ENCODE data around the gene PPP4C. TPM values are rescaled to one million over a fixed set of nuclear protein-coding genes. Genes with fewer than 3 reads are reported as not detected.

PPP4C gene
- total RNA-seq, 1 experiment from 2014 or later: 165 TPM

- intact Hi-C loops (cut with micrococcal nuclease): loop anchor here (1.0 to 2.0 kb wide), 2 partner anchors 332 to 339 kb away; no protein-coding TSS in a partner anchor
- POLR2A ChIA-PET: interaction anchor here (0.7 kb wide), 2 partner anchors 59 to 91 kb away, joined by 3 to 4 read pairs; partner anchors contain the start of gene MAPK3
These were observed 43.5 kb upstream of the PPP4C start for GRCh38 chr16:30032083-30032819.

More at GRCh38 chr16:30032083-30032819, 43.5 kb upstream of the PPP4C start:
- Histone ChIP-seq H3K9me3 (ENCODE audit: control insufficient read depth in 1 of 2, insufficient read depth in 1 of 2, low read depth in 1 of 2, low read length in 2 of 2) (no peaks in the 10 kb centered on the region), H3K36me3 (ENCODE audit: control insufficient read depth in 1 of 2, insufficient read depth in 2 of 2, low read length in 2 of 2) (no peaks in the 10 kb centered on the region), H3K27ac (ENCODE audit: low read depth, low read length) (no peak overlapping the region), H4K20me1 (ENCODE audit: insufficient read depth) (no peaks in the 10 kb centered on the region), H3K4me3 (replicated peaks in 1 of 2; ENCODE audit: low read depth in 1 of 2, low read length in 2 of 2) (no peak overlapping the region), H3K4me1 (ENCODE audit: control insufficient read depth in 1 of 2, insufficient read depth in 2 of 2, low read length in 2 of 2) (peaks cover 0 to 5% of the 10 kb centered on the region in 2 experiments; a peak in 2 of 4 replicates), H3K4me2 (ENCODE audit: low read length) (0 out of 2 replicates have a peak overlapping the region, but pooled peaks have one; percentile 15), H3K9me2 (ENCODE audit: insufficient read depth) (no peaks in the 10 kb centered on the region), H3K9ac (ENCODE audit: low read length) (no peak overlapping the region), H3K27me3 (ENCODE audit: insufficient read depth, low read length) (no peaks in the 10 kb centered on the region), H3K79me2 (ENCODE audit: insufficient read depth, low read length) (no peaks in the 10 kb centered on the region), H2AFZ (ENCODE audit: low read depth, low read length, poor library complexity, severe bottlenecking) (no peak overlapping the region)
- BruUV-seq (replicated peaks): no TSS peak
- peak; percentile 95 for TF ChIP-seq RAD21 (IDR thresholded peaks at IDR 0.05; ENCODE audit: low read depth)
- no peak for TF ChIP-seq REST (IDR thresholded peaks at IDR 0.05; ENCODE audit: low read depth)
- TF ChIP-seq CTCF (IDR thresholded peaks at IDR 0.05 in 2 of 3, conservative IDR thresholded peaks at IDR 0.05 in 1 of 3; ENCODE audit: borderline replicate concordance in 1 of 3, insufficient read depth in 1 of 3, low read depth in 2 of 3, low read length in 2 of 3): peak; percentile 86 to 97 (median 87)
- ATAC-seq (peak; percentile 79), DNase-seq (ENCODE audit: low read depth, low spot score) (peak; percentile 58)
- ChIA-PET RAD21 (ENCODE audit: low non-redundant PET in 1 of 2, low total read pairs in 2 of 2, uncharacterized antibody in 2 of 2, unreplicated experiment in 2 of 2) (interaction anchor here (0.5 to 2.5 kb wide), 6 partner anchors 184 to 341 kb away, joined by 3 to 11 read pairs (median 5); no protein-coding TSS in a partner anchor), CTCF (interaction anchor here (0.7 to 2.6 kb wide), 21 partner anchors 9 to 341 kb away, joined by 3 to 34 read pairs (median 3); partner anchors contain the start of genes PAGR1, SEZ6L2, TAOK2 and TBX6)
